DOHH2 (cell line): Measurements from ENCODE around the gene GFPT1.

Experiments
- H3F3A ChIP-seq: fragments of 200-600 bp; sonication (generic), shearing (Covaris generic); 2 replicates; pipeline ENCODE4 v1.6.0; 2016; ENCODE audit warnings: antibody characterized with exemption, mild to moderate bottlenecking; ENCODE audit not compliant: control insufficient read depth, insufficient read depth
- H3K27ac ChIP-seq: fragments of 200-600 bp; sonication (generic); 2 replicates; pipeline ENCODE4 v1.5.1; 2014; ENCODE audit warnings: low read depth, mild to moderate bottlenecking, low read length, moderate library complexity
- H3K27me3 ChIP-seq: fragments of 200-600 bp; sonication (generic); 2 replicates; pipeline ENCODE4 v1.6.1; 2014; ENCODE audit warnings: mild to moderate bottlenecking, low read length, mixed read lengths; ENCODE audit not compliant: control insufficient read depth
- H3K36me3 ChIP-seq: fragments of 200-600 bp; sonication (generic); 2 replicates; pipeline ENCODE4 v1.6.1; 2014; ENCODE audit warnings: mild to moderate bottlenecking, low read length, moderate library complexity, mixed read lengths; ENCODE audit not compliant: control insufficient read depth
- H3K4me1 ChIP-seq: fragments of 200-600 bp; sonication (generic); 2 replicates; pipeline ENCODE4 v1.6.1; 2014; ENCODE audit warnings: mild to moderate bottlenecking, low read length, mixed read lengths; ENCODE audit not compliant: control insufficient read depth
- H3K4me2 ChIP-seq: fragments of 200-600 bp; sonication (generic); 2 replicates; pipeline ENCODE4 v1.6.0; 2014; ENCODE audit warnings: mild to moderate bottlenecking, low read length, moderate library complexity
- H3K4me3 ChIP-seq: fragments of 200-600 bp; sonication (generic); 2 replicates; pipeline ENCODE4 v1.5.1; 2014; ENCODE audit warnings: mild to moderate bottlenecking, low read length, mixed read lengths
- H3K79me2 ChIP-seq: fragments of 200-600 bp; sonication (generic); 2 replicates; pipeline ENCODE4 v1.6.1; 2014; ENCODE audit warnings: mild to moderate bottlenecking, low read length, mixed read lengths; ENCODE audit not compliant: control insufficient read depth
- H3K9me2 ChIP-seq: fragments of 200-600 bp; sonication (generic); replicated peaks from 2 replicates; pipeline ENCODE4 v1.6.1; 2014; ENCODE audit warnings: mild to moderate bottlenecking, low read length, mixed read lengths; ENCODE audit not compliant: control insufficient read depth
- H3K9me3 ChIP-seq: fragments of 200-600 bp; sonication (generic); 2 replicates; pipeline ENCODE4 v1.6.1; 2014; ENCODE audit warnings: antibody characterized with exemption, low read length, mixed read lengths; ENCODE audit not compliant: control insufficient read depth, insufficient read depth
- H4K20me1 ChIP-seq: fragments of 200-600 bp; sonication (generic); 2 replicates; pipeline ENCODE4 v1.6.0; 2014; ENCODE audit warnings: low read depth, mild to moderate bottlenecking, antibody characterized with exemption, low read length, moderate library complexity; ENCODE audit not compliant: control insufficient read depth, insufficient read depth
- CTCF ChIP-seq: fragments of 200-600 bp; sonication (generic); IDR thresholded peaks from one replicate; pipeline ENCODE4 v1.5.1; 2014; ENCODE audit warnings: antibody characterized with exemption, mild to moderate bottlenecking, low read depth, low read length; ENCODE audit not compliant: poor library complexity, severe bottlenecking
- EZH2phosphoT487 ChIP-seq: fragments of 200-600 bp; sonication (generic); IDR thresholded peaks from 2 replicates; pipeline ENCODE4 v1.6.1; 2017; ENCODE audit warnings: borderline replicate concordance, mild to moderate bottlenecking, antibody characterized with exemption, low read length, moderate library complexity, mixed read lengths

The GFPT1 gene

DNA sequence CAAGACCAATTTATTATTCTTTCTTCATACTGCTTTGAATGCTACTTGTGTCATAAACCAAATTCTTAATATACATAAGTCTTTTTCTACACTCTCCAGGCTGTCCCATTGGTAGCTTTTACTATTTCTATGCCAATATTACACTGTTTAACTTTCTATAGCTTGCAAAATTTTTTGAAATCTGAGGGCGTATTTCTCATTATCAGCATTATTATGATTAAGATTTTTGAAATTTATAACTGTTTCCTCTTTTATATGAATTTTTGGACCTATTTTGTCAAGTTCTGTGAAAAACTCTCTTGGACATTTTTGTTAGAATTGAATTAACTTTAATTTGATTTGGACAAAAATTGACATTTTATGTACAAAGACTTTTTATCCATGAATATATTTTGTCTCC lies 98.6 kb downstream of the GFPT1 start:
- Histone ChIP-seq H4K20me1 (no peaks in the 10 kb centered on the region), H3K27ac (no peak overlapping the region), H3K79me2 (no peaks in the 10 kb centered on the region), H3K4me2 (no peak overlapping the region), H3K9me3 (no peaks in the 10 kb centered on the region), H3K27me3 (peaks cover 2% of the 10 kb centered on the region; the same call in 1 of the 2 replicates), H3K4me1 (no peaks in the 10 kb centered on the region), H3K36me3 (no peaks in the 10 kb centered on the region), H3K9me2 (no peaks in the 10 kb centered on the region), H3K4me3 (no peak overlapping the region), H3F3A (no peaks in the 10 kb centered on the region)
- TF ChIP-seq CTCF (no peak), EZH2phosphoT487 (no peak)

GRCh38 chr2:69287544-69287943 lies 99.5 kb downstream of the GFPT1 start:
- no peaks in the 10 kb centered on the region for H3K9me2 ChIP-seq
- TF ChIP-seq EZH2phosphoT487 = no peak
- no peaks in the 10 kb centered on the region for H3F3A ChIP-seq
- no peaks in the 10 kb centered on the region for H3K36me3 ChIP-seq
- no peaks in the 10 kb centered on the region for H4K20me1 ChIP-seq
- no peak overlapping the region for H3K27ac ChIP-seq
- H3K4me2 ChIP-seq = no peak overlapping the region
- H3K4me3 ChIP-seq = no peak overlapping the region
- no peaks in the 10 kb centered on the region for H3K4me1 ChIP-seq
- H3K27me3 ChIP-seq = peaks cover 2% of the 10 kb centered on the region; the same call in 1 of the 2 replicates
- no peaks in the 10 kb centered on the region for H3K79me2 ChIP-seq
- no peaks in the 10 kb centered on the region for H3K9me3 ChIP-seq

DNA sequence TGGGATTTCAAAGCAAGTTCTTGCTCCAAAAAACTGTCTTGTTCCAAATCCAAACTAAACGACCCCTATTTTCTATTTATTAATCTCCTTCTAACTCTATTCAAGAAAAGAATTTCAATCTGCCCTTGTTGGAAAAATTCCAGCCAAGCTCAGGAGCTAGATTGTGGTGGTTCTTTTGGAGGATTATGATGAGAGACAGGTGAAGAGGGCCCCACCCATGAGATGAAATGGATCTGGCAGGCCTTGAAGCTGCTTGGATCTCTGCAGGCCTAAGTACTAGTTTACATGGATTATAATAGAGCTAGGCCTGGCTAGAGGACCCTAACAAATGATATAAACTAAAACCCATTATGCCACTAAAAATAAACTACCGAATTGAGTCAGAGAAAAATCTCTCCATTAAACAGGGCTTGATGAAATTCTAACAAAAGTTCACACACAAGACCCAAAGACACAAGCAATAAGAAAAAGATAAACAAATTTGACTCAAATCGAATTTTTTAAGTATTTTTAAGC lies 101.6 kb downstream of the GFPT1 start:
- H3K9me2 ChIP-seq = no peaks in the 10 kb centered on the region
- H4K20me1 ChIP-seq = no peaks in the 10 kb centered on the region
- H3K27me3 ChIP-seq = no peaks in the 10 kb centered on the region
- no peaks in the 10 kb centered on the region for H3K79me2 ChIP-seq
- no peaks in the 10 kb centered on the region for H3F3A ChIP-seq
- no peak overlapping the region for H3K4me2 ChIP-seq
- H3K27ac ChIP-seq = no peak overlapping the region
- no peak for TF ChIP-seq EZH2phosphoT487
- no peak for TF ChIP-seq CTCF
- H3K4me1 ChIP-seq = no peaks in the 10 kb centered on the region
- no peak overlapping the region for H3K4me3 ChIP-seq
- no peaks in the 10 kb centered on the region for H3K9me3 ChIP-seq
- H3K36me3 ChIP-seq = no peaks in the 10 kb centered on the region

GRCh38 chr2:69280796-69281412 lies 106.1 kb downstream of the GFPT1 start:
- Histone ChIP-seq H3K27ac (no peak overlapping the region), H3K27me3 (no peaks in the 10 kb centered on the region), H3K79me2 (no peaks in the 10 kb centered on the region), H4K20me1 (no peaks in the 10 kb centered on the region), H3K4me1 (no peaks in the 10 kb centered on the region), H3F3A (no peaks in the 10 kb centered on the region), H3K4me3 (no peak overlapping the region), H3K9me2 (no peaks in the 10 kb centered on the region), H3K36me3 (no peaks in the 10 kb centered on the region), H3K9me3 (no peaks in the 10 kb centered on the region), H3K4me2 (no peak overlapping the region)
- TF ChIP-seq EZH2phosphoT487 (no peak), CTCF (no peak)
